ENCODE data around the gene IKZF2.

DNA sequence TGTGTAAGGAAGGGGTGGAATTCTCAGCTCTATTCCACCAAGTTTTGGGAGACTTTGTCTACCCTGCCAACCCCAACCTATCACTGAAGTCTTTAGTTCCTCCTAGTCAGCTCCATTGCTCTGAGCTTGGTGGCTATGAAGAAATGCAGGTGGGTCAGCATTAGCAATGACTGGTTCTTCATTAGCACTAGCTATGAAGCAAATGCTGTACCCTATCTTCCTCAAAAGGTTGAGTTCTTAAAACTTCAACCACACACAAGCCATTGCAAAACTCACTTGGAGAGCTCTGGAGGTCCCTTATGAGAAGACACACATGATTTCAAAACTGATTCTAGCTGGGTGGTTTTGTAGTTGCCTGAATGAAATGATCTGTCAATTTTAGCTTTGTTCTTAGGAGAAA lies 193.8 kb downstream of the IKZF2 start:
- TF ChIP-seq POLR2A (IDR thresholded peaks at IDR 0.05), result no peak
- TF ChIP-seq, protein P1, sequence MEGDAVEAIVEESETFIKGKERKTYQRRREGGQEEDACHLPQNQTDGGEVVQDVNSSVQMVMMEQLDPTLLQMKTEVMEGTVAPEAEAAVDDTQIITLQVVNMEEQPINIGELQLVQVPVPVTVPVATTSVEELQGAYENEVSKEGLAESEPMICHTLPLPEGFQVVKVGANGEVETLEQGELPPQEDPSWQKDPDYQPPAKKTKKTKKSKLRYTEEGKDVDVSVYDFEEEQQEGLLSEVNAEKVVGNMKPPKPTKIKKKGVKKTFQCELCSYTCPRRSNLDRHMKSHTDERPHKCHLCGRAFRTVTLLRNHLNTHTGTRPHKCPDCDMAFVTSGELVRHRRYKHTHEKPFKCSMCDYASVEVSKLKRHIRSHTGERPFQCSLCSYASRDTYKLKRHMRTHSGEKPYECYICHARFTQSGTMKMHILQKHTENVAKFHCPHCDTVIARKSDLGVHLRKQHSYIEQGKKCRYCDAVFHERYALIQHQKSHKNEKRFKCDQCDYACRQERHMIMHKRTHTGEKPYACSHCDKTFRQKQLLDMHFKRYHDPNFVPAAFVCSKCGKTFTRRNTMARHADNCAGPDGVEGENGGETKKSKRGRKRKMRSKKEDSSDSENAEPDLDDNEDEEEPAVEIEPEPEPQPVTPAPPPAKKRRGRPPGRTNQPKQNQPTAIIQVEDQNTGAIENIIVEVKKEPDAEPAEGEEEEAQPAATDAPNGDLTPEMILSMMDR (IDR thresholded peaks at IDR 0.05), result no peak

Measured in heart left ventricle (tissue), 13 donors.